Activated CD4-positive, alpha-beta T cell treated with anti-CD3 and anti-CD28 coated beads, Interleukin-2, amount 50 U/mL, for 4 hours (primary cell): ENCODE results near the gene OMA1.
A peak's percentile ranks its signal among the peaks of the same experiment; 100 is the strongest.
"Not testable (repeated sequence)": the region's sequence is repeated elsewhere in the genome, so short reads cannot be mapped to it uniquely, and the experiment has no call there.

ENCODE experiments used
- DNase-seq, 2 experiments: peaks; one replicate each; pipeline ENCODE4 v3.0.0-alpha.2; 2020

The OMA1 gene

DNA sequence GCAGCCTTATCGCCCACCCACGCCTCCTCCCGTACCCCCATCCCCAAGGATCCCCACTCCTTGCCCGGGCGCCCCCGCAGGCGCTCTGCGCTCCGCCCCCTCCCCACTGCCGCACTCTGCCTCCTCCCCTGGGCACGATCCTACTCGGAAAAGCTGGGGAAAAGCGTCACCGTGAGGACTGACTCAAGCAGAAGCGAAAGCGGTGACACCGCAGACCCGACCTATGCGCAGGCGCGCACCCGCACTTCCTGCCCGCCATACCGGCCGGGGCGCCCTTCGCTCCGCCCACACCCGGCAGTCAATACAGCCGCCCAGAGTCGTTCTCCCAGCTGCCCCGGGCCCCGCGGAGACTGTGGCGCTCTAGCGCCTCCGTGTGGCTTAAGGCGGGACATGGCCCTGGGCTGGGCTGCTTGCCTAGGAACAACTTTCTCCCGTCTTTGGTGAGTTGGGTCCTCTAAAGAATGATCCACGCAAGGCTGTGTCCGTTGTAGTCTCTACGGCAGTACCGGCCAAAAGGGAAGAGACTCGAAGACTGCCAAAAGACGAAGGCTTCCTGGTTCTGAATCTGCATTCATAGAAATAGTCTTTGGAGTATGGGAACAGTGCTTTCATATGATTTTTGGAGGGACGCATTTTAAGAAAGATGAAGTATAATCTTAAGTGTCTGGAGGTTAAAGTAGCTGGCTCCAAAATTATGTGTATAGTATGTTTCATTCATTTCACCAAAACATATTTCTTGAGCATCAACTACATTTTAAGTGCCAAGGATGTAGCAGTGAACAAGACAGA lies at the start of gene OMA1:
TSS of gene OMA1 (minus strand) at position 207 of the 789 bp plus-strand sequence. CDS start 7,432 bp downstream, outside the sequence.
- peak; percentile 96 to 97 for DNase-seq

DNA sequence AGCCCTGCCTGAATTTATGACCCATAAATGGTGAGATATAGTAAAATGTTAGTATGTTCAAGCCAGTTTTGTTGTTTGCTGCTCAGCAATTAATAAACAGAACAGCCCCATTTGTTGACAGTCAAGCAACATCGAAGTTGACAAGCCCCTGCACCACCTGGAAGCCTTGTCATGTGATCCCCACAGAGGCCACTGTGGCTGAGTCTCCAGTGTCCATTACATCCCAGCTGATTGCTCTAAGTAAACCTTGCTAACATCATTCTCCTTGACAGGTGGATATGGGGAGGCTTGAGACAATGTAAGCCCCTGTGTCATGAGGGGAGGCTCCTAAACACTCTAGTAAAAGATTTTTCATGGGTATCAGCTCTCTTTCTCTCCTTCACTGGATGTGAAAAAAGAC lies 48.0 kb upstream of the OMA1 start:
- DNase-seq: no peak

DNA sequence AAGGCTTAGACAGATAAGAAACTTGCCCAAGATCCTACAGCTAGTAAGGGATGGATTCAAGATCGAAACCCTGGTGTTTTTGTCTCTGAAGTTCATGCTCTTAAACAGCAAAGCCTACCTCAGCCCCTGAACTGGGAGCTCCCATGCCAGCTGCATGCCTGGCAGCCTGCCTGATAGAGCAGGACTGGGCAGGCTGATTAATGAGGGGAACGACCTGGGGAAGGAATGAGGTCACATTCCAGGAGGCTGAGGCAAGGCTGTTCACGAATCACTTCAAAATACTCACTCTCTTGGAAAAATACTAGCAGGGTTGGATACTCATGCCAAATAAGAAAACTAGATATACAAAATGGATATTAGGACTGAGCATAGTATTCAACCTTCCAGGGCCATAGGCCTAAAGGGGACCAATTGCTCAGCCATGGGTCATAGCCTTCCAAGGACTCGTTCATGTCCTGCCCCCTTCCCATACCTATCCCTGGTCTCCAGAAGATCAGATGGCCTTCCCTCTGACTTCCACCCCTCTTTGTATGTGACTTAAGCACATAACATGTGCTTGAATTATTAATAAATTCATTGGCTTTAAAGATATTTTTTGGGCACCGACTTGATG lies 46.1 kb upstream of the OMA1 start:
- DNase-seq: no peak

DNA sequence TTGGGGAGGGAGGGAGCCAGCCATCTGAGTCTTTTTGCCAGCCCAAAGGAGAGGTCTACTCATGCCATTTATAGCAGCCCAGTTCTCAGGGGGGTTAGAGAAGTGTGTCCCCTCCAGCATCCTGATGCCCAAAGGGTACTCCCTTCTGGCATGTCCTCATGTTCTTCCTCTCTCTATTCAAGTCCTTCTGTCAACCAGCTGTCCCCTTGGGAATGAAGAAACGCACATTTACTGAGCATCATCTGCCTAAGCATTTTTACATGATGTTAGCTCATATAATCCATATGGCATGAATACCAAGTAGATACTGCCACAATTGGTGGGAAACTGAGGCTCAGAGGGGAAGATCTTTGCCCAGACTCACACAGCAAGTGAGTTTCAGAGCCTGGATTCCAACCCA lies 45.3 kb upstream of the OMA1 start:
- DNase-seq: no peak

DNA sequence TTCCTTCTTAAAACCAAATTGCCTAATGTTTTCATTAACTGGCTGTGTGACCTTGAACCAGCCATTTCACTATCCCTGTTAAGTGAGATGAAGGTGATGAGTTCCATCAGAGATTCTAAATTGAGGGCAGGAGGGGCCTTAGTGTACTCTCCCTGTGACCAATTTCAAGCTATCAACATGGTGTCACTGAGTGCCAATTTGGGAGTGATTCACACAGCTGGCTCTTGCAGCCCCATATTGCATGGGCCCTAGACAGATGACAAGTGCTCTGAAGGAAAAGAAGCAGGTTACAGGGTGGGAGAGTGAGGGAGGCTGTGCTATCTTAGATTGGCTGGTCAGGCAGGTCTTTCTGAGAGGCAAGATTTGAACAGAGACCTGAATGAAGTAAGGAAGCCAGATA lies 43.5 kb upstream of the OMA1 start:
- no peak for DNase-seq

DNA sequence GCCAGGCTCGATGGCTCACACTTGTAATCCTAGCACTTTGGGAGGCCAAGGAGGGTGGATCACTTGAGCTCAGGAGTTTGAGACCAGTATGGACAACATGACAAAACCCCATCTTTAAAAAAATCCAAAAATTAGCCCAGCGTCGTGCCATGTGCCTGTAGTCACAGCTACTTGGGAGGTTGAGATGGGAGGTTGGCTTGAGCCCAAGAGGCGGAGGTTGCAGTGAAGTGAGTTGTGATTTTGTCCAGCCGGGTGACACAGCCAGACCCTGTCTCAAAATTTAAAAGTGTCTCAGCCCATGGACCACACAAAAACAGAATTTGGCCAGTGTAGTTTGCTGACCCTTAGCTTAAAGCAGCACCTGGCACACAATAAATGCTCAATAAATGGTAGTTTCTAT lies 41.9 kb upstream of the OMA1 start:
- DNase-seq: no peak

DNA sequence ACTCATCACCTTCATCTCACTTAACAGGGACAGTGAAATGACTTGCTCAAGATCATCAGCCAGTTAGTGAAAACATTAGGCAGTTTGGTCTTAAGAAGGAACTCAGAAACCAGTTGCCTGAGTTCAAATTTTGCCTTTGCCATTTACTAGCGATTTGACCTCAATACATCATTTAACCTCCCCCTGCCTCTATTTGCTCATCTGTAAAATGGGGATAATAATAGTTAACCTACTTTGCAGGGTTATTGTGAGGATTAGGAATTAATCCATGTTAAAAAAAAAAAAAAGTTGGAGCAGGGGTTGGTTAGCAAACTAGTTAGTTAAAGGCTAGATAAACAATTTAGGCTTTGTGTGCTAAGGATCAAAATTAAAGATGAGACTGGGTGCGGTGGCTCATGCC lies 41.1 kb upstream of the OMA1 start:
- no peak for DNase-seq

DNA sequence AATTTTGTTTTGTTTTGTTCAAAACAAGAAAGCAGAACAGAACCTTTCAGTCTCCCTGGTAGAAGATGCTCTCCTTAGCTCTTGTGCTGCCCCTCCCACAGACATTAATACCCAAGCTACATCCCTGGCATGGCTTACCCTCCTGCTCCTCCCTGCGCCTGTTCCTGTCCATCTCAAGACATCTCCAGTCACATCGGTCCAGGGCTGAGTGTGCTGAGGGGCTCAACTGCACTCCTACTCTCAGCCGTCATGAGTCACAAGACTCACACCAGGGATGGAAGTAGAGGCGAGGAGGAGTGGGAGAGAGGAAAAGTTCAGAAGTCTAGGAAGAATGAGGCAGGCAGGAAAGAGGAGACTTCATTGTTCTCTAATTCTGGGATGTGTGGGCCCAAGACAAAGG lies 39.7 kb upstream of the OMA1 start:
- DNase-seq: no peak

DNA sequence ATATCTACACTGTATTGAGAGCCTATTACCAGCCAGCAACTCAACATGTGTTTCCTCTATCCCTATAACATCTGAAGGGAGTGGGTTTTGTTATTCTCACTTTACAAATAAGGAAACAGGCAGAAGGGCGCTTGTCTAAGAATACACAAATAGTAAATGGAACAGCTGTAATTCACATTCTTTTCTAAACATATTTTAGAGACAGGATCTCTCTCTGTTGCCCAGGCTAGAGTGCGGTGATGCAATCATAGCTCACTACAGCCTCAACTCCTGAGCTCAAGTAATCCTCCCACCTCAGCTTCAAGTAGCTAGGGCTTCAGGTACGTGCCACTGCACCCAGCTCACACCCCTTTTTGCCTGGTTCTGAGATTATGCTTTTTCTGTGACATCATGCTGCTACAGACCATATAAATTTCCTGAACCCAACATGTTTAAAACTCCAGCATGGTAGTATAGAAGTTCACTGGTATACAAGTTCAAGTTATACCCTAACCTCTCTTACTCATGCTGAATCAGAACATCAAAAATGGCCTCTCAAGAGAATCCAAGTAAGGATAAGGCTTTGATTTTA lies 39.1 kb upstream of the OMA1 start:
- DNase-seq: no peak

DNA sequence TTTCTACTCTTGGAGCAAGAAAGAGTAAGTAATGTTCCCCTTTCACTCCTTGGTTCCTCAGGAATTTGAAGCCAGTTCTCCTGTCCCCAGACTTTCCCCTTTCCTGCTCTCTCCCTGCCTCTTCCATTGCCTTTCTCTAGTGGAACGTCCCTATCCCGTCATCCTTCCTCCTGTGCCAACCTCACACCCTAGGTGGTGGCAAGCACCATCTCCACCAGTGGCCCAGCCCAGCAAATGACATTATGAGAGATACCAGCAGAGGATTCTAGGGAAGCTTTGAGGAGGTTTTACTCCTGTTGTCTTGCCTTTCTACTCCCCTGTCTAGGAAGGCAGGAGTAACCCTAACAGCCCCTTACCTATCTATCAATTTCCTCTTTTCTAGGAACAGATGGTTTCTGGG lies 38.6 kb upstream of the OMA1 start:
- DNase-seq: no peak

DNA sequence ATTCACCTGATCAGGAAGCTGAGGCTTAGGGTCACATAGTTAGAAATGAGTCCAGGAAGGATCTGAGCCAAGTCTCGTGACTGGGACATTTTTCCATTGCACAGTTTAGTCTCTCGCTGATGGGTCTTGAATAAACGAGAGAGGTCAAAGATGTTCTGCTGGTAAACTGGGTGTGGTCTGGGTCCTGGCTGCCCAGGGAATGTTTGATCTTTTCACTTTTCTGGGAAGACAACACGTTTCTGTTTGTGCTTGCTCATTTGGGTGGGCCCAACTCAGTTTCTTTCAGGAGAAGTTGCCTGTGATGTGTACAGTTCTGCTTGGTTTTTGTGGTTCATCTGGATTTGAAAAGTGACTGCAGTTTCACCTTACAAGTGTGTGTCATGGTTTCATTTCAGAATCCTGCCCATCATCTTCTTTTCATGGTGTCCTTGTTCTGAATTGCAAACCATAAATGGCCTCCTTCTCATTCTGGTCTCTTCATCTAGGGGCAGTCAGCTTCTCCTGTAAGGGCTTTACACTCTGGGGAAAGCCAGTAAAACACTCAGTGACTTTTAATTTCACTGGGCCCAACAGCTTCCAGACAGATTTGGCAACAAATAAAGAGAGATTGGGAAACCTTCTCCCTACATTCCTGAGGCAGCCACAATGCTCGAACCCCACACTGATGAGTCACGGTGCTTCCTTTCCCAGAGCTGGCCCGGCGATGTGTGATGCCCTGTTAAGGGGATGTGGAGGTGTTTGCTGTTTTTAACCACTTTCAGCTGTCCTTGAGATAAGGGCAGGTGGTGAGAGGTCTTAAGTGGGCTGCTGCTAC lies 37.8 kb upstream of the OMA1 start:
- no peak for DNase-seq

DNA sequence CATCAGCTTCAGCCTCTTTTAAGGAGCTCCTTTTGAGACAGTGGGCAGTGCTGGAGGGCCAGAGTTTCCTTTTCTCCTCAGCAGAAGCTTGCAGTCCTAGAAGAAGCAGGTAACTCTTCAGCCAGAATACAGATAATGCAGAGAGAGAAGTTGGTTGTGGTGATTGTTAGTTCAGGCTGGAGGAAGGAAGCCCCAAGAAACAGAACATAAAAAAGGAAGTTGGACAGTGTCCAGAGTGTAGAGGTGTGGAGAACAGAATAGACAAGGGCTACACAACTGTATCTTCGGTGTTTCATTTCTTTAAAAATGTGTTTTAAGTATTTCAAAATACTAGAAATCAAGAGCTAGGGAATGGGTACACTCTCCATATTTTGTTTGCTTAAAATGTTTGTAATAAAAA lies 37.0 kb upstream of the OMA1 start:
- no peak for DNase-seq

DNA sequence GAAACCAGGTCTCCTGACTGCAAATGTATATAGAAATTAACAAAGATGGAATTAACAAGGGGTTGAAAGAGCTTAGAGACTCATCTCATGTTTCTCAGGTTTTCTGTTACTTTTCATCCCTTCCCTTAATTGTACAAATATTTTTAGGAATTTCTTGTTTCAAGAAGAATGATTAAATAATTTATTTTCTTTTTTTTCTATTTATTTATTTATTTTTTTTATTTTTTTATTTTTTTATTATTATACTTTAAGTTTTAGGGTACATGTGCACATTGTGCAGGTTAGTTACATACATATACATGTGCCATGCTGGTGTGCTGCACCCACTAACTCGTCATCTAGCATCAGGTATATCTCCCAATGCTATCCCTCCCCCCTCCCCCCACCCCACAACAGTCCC lies 35.6 kb upstream of the OMA1 start:
- not testable (repeated sequence) for DNase-seq

DNA sequence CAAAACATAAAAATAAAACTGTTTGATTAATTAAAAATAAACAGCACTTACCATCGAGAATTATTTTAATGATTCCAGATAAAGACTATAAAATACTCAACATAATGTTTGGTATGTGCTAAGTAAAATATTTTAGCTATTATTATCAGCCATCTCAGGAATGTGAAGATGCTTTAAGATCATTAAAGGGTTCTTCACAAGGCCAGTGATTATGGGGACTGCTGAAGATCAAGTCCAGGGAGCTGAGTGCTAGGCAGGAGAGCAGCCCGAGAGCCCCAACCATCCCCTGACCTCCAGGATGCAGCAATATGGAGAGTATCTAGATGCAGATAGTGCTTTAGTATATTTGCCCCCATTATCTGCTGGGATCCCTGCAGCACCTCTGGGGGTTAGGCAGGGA lies 35.1 kb upstream of the OMA1 start:
- no peak for DNase-seq

DNA sequence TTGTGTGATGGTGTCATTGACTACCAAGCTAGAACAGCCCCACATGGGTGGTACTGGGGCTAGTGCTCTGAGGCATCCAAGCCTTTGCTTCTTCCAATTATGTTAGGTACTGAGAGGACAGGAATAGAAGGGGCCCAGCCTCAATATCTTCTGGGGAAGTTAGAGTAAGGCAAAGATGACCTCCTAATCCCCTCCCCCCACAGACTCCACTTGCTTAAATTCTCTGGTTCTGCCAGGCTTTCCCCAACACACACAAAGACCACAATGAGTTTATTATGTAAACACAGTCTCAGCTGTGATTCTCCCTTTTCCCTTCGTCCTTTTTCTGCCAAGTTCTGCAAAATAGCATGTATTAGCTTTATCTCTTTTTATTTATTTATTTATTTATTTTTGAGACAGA lies 33.7 kb upstream of the OMA1 start:
- DNase-seq: no peak

DNA sequence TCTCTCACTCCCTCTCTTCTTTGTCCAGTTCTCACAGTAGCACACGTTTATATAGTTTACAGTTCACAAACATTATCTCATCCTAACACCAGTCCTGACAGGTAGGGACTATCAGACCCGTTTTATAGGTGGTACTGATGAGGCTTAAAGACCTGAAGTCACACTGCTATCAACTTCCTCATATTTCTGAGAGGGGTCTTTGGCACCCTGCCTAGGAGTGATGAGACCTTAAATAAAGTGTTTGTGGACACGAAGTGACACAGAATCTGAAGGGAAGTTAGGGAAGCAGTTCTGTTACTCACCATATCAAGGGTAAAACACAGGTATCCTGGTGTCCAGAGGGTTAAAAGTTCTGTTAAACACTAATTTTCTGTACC lies 31.1 kb upstream of the OMA1 start:
- no peak for DNase-seq

DNA sequence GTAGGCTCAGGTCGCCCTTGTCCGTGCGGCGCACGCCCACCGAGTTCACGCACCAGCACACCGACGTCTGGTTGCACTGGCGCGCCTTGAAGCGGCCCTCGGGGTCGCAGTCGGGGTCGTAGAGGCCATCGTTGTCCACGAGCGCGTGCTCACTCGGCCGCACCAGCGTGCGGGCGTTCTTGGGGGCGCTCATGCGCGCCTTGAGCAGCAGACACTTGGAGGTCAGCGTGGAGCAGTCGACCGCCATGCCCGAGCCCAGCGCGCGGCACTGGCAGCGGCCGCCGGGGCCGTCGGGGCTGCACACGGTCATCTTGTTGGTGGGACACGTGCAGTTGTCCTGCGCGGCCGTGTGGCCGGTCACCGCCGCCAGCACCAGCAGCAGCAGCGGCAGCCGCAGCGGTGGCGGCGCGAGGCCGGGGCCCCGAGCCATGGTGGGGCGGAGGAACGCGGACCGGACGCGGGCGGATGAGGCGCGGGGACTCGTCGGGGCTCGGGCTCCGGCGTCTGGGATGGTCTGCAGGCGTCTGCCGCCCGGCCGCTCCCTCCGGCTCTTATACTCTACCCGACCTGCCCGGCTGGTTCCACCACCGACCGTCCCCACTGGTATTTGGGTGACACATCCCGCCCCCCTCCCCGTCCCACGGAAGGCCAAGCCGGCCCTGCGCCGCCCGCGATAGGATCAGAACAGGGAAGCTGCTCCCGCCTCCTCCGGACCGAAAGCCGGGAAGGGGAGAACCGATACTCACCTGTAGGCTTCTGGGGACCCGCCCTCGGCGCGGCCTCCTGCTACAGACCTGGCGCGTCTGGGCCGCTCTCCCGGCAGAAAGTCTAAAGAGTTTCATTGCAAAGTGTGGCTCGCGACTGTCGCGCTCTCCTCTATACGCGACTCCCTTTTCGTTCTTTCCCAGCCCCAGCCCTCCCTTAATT lies 30.5 kb upstream of the OMA1 start, which contains the start of gene TACSTD2:
TSS of gene TACSTD2 (minus strand) at position 526 of the 927 bp plus-strand sequence. CDS start at position 430, 96 bp downstream.
- no peak for DNase-seq

DNA sequence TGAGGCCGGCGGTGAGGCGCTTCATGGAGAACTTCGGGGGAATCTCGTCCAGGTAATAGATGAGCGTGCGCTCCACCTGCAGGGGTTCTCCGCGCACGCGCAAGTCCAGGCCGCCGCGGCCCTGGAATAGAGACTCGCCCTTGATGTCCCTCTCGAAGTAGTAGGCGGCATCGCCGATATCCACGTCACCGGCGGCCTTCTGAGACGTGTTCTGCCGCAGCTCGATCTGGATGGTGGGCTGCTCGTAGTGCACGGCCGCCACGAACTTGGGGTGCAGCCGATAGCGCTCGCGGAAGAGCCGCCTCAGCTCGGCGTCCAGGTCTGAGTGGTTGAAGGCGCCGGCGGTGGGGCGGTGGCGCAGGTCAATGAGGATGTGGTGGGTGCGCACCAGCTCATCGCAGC lies 29.8 kb upstream of the OMA1 start:
- DNase-seq: no peak

DNA sequence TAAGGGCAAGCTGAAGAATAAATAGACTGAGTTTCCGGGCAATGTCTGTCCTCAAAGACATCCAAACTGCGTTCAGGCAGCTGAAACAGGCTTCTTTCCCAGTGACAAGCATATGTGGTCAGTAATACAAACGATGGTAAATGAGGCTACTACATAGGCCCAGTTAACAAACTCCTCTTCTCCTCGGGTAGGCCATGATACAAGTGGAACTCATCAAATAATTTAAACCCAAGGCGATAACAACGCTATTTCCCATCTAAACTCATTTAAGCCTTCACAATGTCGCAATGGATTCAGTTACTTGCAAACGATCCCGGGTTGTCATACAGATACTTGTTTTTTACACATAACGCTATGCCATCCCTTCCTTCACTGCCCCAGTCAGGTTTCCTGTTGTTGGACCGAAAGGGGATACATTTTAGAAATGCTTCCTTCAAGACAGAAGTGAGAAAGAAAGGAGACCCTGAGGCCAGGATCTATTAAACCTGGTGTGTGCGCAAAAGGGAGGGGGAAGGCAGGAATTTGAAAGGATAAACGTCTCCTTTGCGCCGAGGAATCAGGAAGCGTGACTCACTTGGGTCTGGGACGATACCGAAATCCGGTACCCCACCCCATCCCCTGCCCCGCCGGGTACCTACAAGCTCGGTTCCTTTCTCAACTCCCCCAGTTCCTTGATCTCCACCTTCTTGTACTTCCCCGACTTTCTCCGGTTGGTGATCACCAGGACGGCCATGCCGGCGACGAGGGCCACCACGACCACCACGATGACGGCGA lies 29.2 kb upstream of the OMA1 start:
- DNase-seq: no peak

DNA sequence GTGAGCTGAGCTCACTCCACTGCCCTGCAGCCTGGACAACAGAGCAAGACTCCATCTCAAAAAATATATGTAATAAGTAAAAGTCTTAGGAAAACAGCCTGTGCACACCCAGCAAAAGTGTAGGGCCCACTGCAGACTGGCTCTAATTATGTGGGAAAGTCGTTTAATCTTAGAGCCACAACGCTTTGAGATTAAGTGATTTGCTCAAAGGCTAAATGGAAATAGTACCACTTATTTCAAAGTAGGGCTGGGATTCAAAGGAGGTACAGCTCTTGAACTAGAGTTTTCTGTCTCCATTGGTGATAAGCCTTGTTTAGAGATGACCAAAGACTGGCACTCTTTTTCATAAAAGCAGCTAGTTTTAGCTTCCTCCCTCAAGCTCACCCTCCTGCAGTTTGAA lies 28.3 kb upstream of the OMA1 start:
- no peak for DNase-seq
